ENCODE measurements around the gene SEPTIN3. TPM values are rescaled to one million over a fixed set of nuclear protein-coding genes. Genes with fewer than 3 reads are reported as not detected.

Gene SEPTIN3
- total and polyA plus RNA-seq, 2 of the 8 experiments (the other 6 are each of a cell fraction or from before 2014, with no cell fraction given), result 38.9 to 52.9 TPM

DNA sequence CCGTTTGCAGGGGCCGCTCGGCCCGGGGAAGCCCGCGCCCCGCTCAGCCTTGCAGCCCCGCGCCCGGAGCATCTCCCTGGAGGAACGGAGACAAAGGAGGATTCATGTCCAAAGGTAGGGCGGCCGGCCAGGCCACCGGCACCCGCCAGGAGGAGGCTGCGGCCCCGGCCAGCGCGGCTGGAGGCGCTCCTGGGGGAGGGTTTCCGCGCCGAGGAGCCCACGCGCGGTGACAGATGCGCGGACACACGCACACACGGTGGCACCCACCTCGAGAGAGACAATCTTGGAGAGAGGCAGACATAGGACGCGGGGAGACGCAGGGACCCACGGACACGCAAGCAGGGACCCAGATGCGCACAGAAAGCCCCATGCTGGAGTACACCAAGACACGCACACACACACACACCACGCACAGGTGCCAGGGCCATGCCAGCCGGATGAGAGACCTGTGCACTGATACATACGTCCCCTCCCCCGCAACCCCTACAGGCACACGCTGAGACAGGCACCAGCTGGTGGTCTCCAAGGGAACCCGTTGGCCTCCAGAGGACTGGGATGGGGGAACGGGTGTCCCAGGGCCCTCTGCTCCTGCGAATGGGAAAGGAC lies 7.8 kb downstream of the SEPTIN3 start:
- no peaks in the 10 kb centered on the region for H3K9me3 ChIP-seq (ENCODE audit: insufficient read depth in 2 of 2, low read depth in 1 of 2, low read length in 1 of 2)
- peaks cover 2% of the 10 kb centered on the region; the same call in 1 of the 2 replicates for H3K79me1 ChIP-seq (ENCODE audit: low read depth, low read length)
- H2BK12ac ChIP-seq (ENCODE audit: low read depth, low read length), result peak overlapping the region; percentile 95; the same call in 1 of the 2 replicates
- H2BK5ac ChIP-seq (ENCODE audit: low read depth, low read length), result no peak overlapping the region
- no peak overlapping the region for H3K56ac ChIP-seq (replicated peaks; ENCODE audit: insufficient read length, low read depth, low read length)
- peak in 1 of 2 experiments; percentile 64 for DNase-seq (ENCODE audit: low read depth in 1 of 2, low spot score in 2 of 2)
- WGBS, 2 experiments (ENCODE audit: extremely low coverage in 1 of 2, insufficient coverage in 1 of 2, insufficient read length in 1 of 2, insufficient replicate concordance in 2 of 2, low coverage in 1 of 2, low lambda C conversion rate in 2 of 2, missing lambda C conversion rate in 1 of 2), result 8% methylated on average over 27 of the region's 46 CpGs; no CpG with 5 or more reads in 1 of the 2 experiments
- peaks cover 0 to 5% of the 10 kb centered on the region in 2 experiments; a peak in 1 of 4 replicates for H3K79me2 ChIP-seq (ENCODE audit: control insufficient read depth in 1 of 2, insufficient read depth in 2 of 2, low read length in 2 of 2)
- peak overlapping the region; percentile 31; the same call in 1 of the 2 replicates for H2BK15ac ChIP-seq (ENCODE audit: low read length)
- peak overlapping the region; percentile 83 for H4K8ac ChIP-seq (ENCODE audit: extremely low read depth, insufficient read depth, low read length)
- H4K91ac ChIP-seq (replicated peaks; ENCODE audit: insufficient read length, low read length), result peak overlapping the region; percentile 82
- H3K4me3 ChIP-seq (ENCODE audit: extremely low read depth in 1 of 4, insufficient read depth in 2 of 4, low read depth in 3 of 4, low read length in 4 of 4), result peak overlapping the region; percentile 68 to 87 (median 79)
- peak overlapping the region; percentile 28; the same call in 1 of the 2 replicates for H2AK5ac ChIP-seq (ENCODE audit: low read depth, low read length)
- H3K27me3 ChIP-seq (replicated peaks in 1 of 4; ENCODE audit: control insufficient read depth in 3 of 4, extremely low read depth in 1 of 4, insufficient read depth in 3 of 4, low read length in 3 of 4), result peaks cover 10 to 29% (median 26%) of the 10 kb centered on the region in 4 experiments
- peak overlapping the region; percentile 98 for H3K4ac ChIP-seq (replicated peaks; ENCODE audit: insufficient read length, low read depth, low read length)
- peaks cover 0 to 14% (median 10%) of the 10 kb centered on the region in 4 experiments; a peak in 6 of 7 replicates for H3K4me1 ChIP-seq (replicated peaks in 1 of 4; ENCODE audit: control insufficient read depth in 3 of 4, insufficient read depth in 4 of 4, low read length in 3 of 4)
- peaks cover 13% of the 10 kb centered on the region for H3K23me2 ChIP-seq (ENCODE audit: low read depth, low read length)
- H3K14ac ChIP-seq (ENCODE audit: insufficient read length), result peak overlapping the region; percentile 31
- no peak overlapping the region for H2BK120ac ChIP-seq (replicated peaks; ENCODE audit: low read depth, low read length)
- H2AFZ ChIP-seq (ENCODE audit: low read length), result peak overlapping the region; percentile 2; the same call in 1 of the 2 replicates
- H2BK20ac ChIP-seq (ENCODE audit: low read length), result 0 out of 2 replicates have a peak overlapping the region, but pooled peaks have one; percentile 34
- peak overlapping the region; percentile 89 to 98 for H3K4me2 ChIP-seq (ENCODE audit: insufficient read depth in 1 of 2, low read depth in 2 of 2, low read length in 2 of 2)
- H3K27ac ChIP-seq (ENCODE audit: low read depth, low read length), result no peak overlapping the region
- peak overlapping the region; percentile 15 for H4K5ac ChIP-seq (ENCODE audit: insufficient read length, low read depth, low read length)
- H3K36me3 ChIP-seq (ENCODE audit: control insufficient read depth in 2 of 4, insufficient read depth in 4 of 4, low read length in 3 of 4), result no peaks in the 10 kb centered on the region
- ChIA-PET POLR2A (ENCODE audit: partially characterized antibody) (interaction anchor here (0.6 to 1.5 kb wide), 11 partner anchors 10 to 286 kb away, joined by 3 to 7 read pairs (median 4); partner anchors contain the start of genes CENPM, NDUFA6 and SMDT1), CTCF (ENCODE audit: partially characterized antibody) (interaction anchor here (1.1 to 2.3 kb wide), 5 partner anchors 10 to 142 kb away, joined by 4 to 14 read pairs (median 6); no protein-coding TSS in a partner anchor)
- peak overlapping the region; percentile 45 to 58 (median 55) for H3K9ac ChIP-seq (replicated peaks in 1 of 4; ENCODE audit: extremely low read depth in 1 of 4, low read depth in 3 of 4, low read length in 3 of 4)
- FAIRE-seq, result no peak
- H3K18ac ChIP-seq (ENCODE audit: extremely low read depth, low read length), result peak overlapping the region; percentile 87
- H4K20me1 ChIP-seq (replicated peaks in 1 of 2; ENCODE audit: control insufficient read depth in 1 of 2, insufficient read depth in 2 of 2, low read length in 2 of 2), result peaks cover 0 to 8% of the 10 kb centered on the region in 2 experiments
- peak overlapping the region; percentile 12 for H3K23ac ChIP-seq (ENCODE audit: insufficient read length)
- TF ChIP-seq ZNF274 (IDR thresholded peaks at IDR 0.05; ENCODE audit: borderline replicate concordance, extremely low read depth, low read length) (no peak), KDM4A (IDR thresholded peaks at IDR 0.05; ENCODE audit: low read depth, low read length, severe bottlenecking) (peak; percentile 69), PHF8 (conservative IDR thresholded peaks at IDR 0.05; ENCODE audit: low read depth, low read length) (peak; percentile 7; the same call in 1 of the 2 replicates), SIN3A (conservative IDR thresholded peaks at IDR 0.05 in 1 of 2, IDR thresholded peaks at IDR 0.05 in 1 of 2; ENCODE audit: low read depth in 1 of 2, low read length in 2 of 2) (peak; percentile 34 to 39; a peak in 1 of 4 replicates), SAP30 (IDR thresholded peaks at IDR 0.05; ENCODE audit: insufficient read depth, insufficient replicate concordance, low read length) (peak; percentile 69), TEAD4 (IDR thresholded peaks at IDR 0.05; ENCODE audit: low read depth, low read length) (no peak)
